ENCODE measurements around the gene CGGBP1.
A peak's percentile ranks its signal among the peaks of the same experiment; 100 is the strongest.
"Not testable (repeated sequence)": the region's sequence is repeated elsewhere in the genome, so short reads cannot be mapped to it uniquely, and the experiment has no call there.

The CGGBP1 gene

DNA sequence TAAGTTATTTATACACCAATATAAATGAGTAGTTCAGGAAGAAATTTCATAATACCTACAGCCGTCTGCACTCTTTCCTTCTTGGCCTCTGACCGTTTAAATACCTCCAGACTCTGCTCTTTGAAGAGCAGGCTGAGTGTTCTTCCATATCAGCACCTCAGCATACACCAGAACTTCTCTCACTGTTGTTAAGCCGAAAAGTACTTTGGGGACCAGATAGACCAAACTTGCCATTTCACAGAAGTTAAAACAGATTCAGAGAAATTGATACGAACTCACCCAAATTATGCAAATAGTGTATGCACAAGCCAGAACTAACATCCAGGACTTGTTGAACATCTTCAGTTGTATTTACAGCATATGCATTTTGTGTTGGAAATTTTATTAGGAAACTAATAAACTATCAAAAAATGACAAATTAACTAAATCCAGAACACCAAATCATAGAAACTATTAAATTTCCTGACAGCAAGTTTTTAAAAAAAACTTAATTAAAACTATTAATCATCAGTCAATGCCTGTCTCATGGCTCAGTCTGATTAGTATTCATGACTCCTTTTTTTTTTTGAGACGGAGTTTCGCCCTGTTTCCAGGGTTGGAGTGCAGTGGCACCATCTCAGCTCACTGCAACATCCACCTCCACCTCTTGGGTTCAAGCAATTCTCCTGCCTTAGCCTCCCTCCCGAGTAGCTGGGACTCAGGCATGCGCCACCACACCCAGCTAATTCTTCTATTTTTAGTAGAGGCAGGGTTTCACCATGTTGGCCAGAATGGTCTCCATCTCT is 24.1 kb downstream of the CGGBP1 start:
- no peak for DNase-seq (ENCODE audit: low read depth)

GRCh38 chr3:88033808-88034207 is 25.0 kb downstream of the CGGBP1 start:
- DNase-seq (ENCODE audit: low read depth): no peak

DNA sequence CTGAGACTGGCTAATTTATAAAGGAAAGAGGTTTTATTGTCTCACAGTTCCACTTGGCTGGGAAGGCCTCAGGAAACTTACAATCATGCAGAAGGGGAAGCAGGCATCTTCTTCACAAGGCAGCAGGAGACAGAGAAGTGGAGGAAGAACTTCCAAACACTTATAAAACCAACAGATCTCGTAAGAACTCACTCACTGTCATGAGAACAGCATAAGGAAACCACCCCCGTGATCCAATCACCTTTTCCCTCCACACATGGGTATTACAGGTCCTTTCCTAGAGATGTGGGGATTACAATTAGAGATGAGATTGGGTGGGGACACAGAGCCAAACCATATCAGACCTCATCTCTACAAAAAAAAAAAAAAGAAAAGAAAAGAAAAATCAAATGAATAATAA is 25.7 kb downstream of the CGGBP1 start:
- no peak for DNase-seq (ENCODE audit: low read depth)

- DNase-seq (ENCODE audit: low read depth): no peak
Observed at GRCh38 chr3:88032245-88032644, 26.6 kb downstream of the CGGBP1 start.

- DNase-seq (ENCODE audit: low read depth): no peak
Observed at GRCh38 chr3:88031642-88032077, 27.1 kb downstream of the CGGBP1 start.

GRCh38 chr3:88030210-88030609 is 28.6 kb downstream of the CGGBP1 start:
- DNase-seq (ENCODE audit: low read depth): no peak

DNA sequence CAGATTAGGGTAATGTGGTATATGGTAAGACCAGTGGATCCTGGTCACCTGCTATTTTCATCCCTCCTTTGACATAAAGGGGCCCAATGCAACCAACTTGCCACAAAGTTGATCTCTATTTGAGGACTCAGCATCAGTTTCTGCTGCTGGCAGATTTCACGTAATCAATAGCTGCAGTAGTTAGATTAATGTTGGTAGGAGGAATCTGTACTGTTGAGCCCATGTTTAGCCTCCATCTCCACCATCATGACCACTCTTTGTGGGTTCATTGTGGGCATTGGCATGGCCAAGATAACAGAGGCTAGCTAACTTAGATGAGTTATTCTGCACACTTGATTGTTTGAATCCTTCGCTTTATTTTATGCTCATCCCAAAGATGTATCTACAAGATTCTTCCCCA is 29.9 kb downstream of the CGGBP1 start:
- no peak for DNase-seq (ENCODE audit: low read depth)

DNA sequence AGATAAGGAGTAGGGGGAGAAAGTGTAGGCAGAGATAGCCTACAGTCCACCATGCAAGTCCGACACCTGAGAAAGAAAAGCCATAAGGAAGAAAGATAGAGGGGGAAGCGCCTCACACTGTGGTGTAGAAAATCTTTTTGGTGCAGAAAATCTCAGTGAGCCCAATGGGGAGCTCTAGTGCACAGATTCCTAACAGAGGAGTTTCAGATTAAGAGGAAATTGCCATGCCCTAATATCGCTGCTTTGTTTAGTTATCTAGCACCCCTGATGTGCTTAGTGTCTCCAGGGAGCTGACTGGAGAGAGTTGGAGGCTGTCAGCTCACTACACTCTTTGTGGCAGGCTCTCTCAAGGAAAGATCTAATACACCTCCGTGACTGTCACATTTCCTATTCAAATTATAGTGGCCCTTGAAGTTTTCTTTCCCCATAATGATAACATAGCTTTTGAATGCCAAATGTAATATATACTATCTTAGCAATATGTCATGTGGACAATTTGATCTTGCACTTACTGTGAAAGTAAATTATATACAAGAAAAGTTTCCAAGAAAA is 33.7 kb downstream of the CGGBP1 start:
- DNase-seq (ENCODE audit: low read depth): no peak

DNA sequence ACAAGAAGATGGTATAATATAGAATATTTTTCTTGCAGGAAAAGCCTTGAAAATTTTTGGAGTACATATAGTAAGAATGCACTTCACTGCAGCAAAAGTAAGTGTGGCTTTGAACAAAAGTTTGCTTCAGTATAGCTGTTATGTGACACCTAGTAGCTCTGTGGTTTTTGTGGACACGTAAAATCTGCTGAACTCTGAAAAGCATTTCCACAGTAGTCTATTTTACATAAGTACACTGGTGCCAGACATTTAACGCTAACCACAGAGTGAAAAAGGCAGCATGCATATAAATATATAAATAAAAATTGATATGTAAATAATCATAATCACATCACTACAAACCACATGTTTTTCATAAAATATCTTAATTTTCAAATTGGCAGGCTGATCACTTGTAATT is 39.8 kb downstream of the CGGBP1 start:
- DNase-seq (ENCODE audit: low read depth): no peak

GRCh38 chr3:88015656-88016055 is 43.1 kb downstream of the CGGBP1 start:
- DNase-seq (ENCODE audit: low read depth): not testable (repeated sequence)

DNA sequence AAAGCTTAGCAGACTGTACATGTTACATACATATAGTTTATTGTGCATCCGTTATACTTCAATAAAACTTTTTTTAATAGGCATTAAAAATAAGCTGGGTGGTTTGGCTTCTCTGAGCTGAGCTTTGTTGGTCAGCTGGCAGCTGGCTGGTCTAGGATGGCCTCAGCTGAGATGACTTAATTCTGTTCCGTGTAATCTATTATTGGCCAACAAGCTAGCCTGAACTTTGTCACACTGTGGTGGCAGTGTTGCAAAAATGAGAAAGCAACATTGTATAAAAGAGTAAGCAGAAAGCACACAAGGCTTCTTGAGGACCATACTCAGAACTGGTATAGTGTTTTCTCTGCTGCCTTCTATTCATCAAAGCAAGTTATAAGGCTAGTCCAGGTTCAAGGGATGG is 45.2 kb downstream of the CGGBP1 start:
- no peak for DNase-seq (ENCODE audit: low read depth)

GRCh38 chr3:88010810-88011209 is 48.0 kb downstream of the CGGBP1 start:
- no peak for DNase-seq (ENCODE audit: low read depth)

- no peak for DNase-seq (ENCODE audit: low read depth)
Observed at GRCh38 chr3:88009066-88009465, 49.7 kb downstream of the CGGBP1 start.

DNA sequence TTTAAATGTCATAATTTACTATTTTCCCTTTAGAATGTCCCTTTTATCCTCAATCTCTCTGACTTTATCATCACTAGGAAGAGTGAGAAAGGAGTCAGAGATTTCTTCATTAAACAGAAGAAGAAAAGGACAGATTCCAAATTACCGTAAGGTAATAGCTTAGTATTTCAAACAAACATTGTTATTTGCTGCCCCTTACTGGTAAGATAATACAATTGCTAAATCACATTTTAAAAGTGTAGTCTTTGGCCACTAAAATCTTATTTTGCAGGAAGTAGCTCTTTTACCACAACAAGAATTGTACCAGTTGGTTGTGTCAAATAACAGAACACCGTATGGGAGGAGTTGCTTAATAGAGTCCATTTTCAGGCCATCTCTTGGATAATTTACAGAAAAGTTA is 53.7 kb downstream of the CGGBP1 start:
- no peak for DNase-seq (ENCODE audit: low read depth)

- peak; percentile 25 for DNase-seq (ENCODE audit: low read depth)
Observed at GRCh38 chr3:88003115-88003755, 55.6 kb downstream of the CGGBP1 start.

GRCh38 chr3:88002448-88002847 is 56.4 kb downstream of the CGGBP1 start:
- DNase-seq (ENCODE audit: low read depth): no peak

All from stromal cell of bone marrow (primary cell).